Esophagus squamous epithelium (tissue), 5 donors: Measurements from ENCODE around the gene TRABD2B. TPM values are rescaled to one million over a fixed set of nuclear protein-coding genes. Genes with fewer than 3 reads are reported as not detected.

Experiments used
- DNase-seq: peaks from one replicate; lab custom pipeline; 2025; lab: John Stamatoyannopoulos, UW
- H3K27ac ChIP-seq, 4 donors: fragments of 200-600 bp; sonication (generic); one replicate each; pipeline ENCODE4 v1.5.1; 2016 to 2019; ENCODE audit warnings: mild to moderate bottlenecking in 1 of 4
- H3K27me3 ChIP-seq, 4 donors: fragments of 200-600 bp; sonication (generic); 1 replicate in 3 of 4; 2 replicates in 1 of 4; pipeline versions ENCODE4 v1.5.1 to v1.6.0; 2017 to 2021; ENCODE audit warnings: antibody characterized with exemption in 1 of 4
- H3K36me3 ChIP-seq, 3 donors: fragments of 200-600 bp; sonication (generic); one replicate each; pipeline ENCODE4 v1.5.1; 2016 to 2019
- H3K4me1 ChIP-seq, 3 donors: fragments of 200-600 bp; sonication (generic); one replicate each; pipeline ENCODE4 v1.5.1; 2017 to 2019
- H3K4me3 ChIP-seq, 4 donors: fragments of 200-600 bp; sonication (generic); 1 replicate in 3 of 4; 2 replicates in 1 of 4; pipeline ENCODE4 v1.5.1; 2016 to 2019; ENCODE audit warnings: mild to moderate bottlenecking in 2 of 4, moderate library complexity in 1 of 4
- H3K9me3 ChIP-seq, 3 donors: fragments of 200-600 bp; sonication (generic); one replicate each; pipeline ENCODE4 v1.5.1; 2016 to 2019
- CTCF ChIP-seq, 6 experiments: fragments of 450-650 bp in 4 of 6; fragments of 200-600 bp in 2 of 6; sonication (generic) in 2 of 6; IDR thresholded peaks; one replicate each; pipeline ENCODE4 v1.5.1; 2016 to 2019; ENCODE audit warnings: antibody characterized with exemption in 6 of 6, mild to moderate bottlenecking in 4 of 6, moderate library complexity in 4 of 6
- POLR2A ChIP-seq, 4 donors: fragments of 450-650 bp; IDR thresholded peaks; one replicate each; pipeline ENCODE4 v1.6.1; 2017; ENCODE audit warnings: antibody characterized with exemption in 4 of 4, mild to moderate bottlenecking in 4 of 4, moderate library complexity in 3 of 4
- WGBS, 2 donors: methylation state at CpG; one replicate each; pipeline ENCODE4 v1.1.5; 2018; 5-methylcytosine and 5-hydroxymethylcytosine counted together
- intact Hi-C: fragments of 100-400 bp; cut with DNase I; formaldehyde crosslinking; loops from one replicate; pipeline ENCODE4 v1.15.0; 2022
- total RNA-seq, 4 donors: library from RNA; depleted of rRNA; stranded (reverse); fragments of >200 nt; gene quantifications; one replicate each; pipeline ENCODE4 v1.1.0, GENCODE V29; 2016
- donor health status: DM: yes; HTN: yes; CAD: no.

Gene TRABD2B
- total RNA-seq, 4 donors from 2014 or later = 0.26 to 1.7 (median 0.50) TPM

DNA sequence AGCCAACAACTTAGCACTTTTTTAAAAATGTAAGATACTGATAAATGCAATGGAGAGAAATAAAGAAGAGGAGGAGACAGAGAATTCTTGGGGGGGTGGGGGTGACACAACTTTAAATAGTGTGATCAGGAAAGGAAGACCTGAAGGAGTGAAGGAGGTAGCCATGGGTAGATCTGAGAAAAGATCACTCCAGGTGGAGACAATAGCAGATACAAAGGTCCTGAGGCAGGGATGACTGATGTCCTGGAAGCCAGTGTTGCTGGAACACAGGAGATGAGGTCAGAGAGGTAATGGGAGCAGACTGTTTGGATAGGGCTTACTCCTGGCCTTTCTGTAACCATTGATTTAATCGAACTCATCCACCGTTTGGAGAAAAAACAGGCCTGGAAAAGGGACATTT, 24.6 kb upstream of the TRABD2B start:
- Histone ChIP-seq H3K27ac (no peak overlapping the region), H3K4me1 (peaks cover 16 to 59% (median 26%) of the 10 kb centered on the region in 3 donors), H3K27me3 (no peaks in the 10 kb centered on the region), H3K9me3 (no peaks in the 10 kb centered on the region), H3K36me3 (no peaks in the 10 kb centered on the region), H3K4me3 (no peak overlapping the region)
- no peak for DNase-seq
- WGBS, 2 donors = 53 to 56% methylated on average over 2 of the region's 2 CpGs
- intact Hi-C loops = no loop called here
- no peak for TF ChIP-seq CTCF (IDR thresholded peaks at IDR 0.05)

GRCh38 chr1:48019714-48020315, 22.6 kb upstream of the TRABD2B start:
- DNase-seq = no peak
- intact Hi-C loops = no loop called here

DNA sequence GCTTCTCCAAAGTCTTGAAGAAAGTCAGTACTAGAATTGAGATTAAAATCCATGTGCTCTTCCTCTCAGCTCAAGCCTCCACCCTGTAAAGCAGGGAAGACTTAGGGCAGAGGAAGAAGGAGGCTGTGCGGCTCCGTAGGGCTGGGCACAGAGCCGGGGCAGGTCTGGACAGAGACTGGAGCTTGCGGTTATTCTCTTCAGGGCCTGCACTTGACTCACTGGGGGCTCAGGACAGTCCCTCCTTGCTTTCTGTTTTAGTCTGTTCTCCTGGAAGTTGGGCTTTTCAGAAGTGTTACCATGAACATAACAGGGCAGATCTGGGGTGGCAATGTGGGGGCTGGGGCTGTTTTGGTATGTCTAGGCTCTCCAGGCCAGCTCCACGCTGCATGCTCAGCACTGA, 21.6 kb upstream of the TRABD2B start:
- Histone ChIP-seq H3K4me1 (peaks cover 16 to 40% (median 26%) of the 10 kb centered on the region in 3 donors), H3K27ac (peak overlapping the region; percentile 56 to 78 (median 70)), H3K4me3 (no peak overlapping the region), H3K36me3 (no peaks in the 10 kb centered on the region), H3K9me3 (no peaks in the 10 kb centered on the region), H3K27me3 (peaks cover 0 to 7% (median 0%) of the 10 kb centered on the region in 4 donors)
- DNase-seq = no peak
- 21 to 31% methylated on average over 4 of the region's 5 CpGs for WGBS, 2 donors
- TF ChIP-seq POLR2A (IDR thresholded peaks at IDR 0.05) = no peak
- no peak for TF ChIP-seq CTCF (IDR thresholded peaks at IDR 0.05)
- intact Hi-C loops = no loop called here

More at GRCh38 chr1:48019714-48020315, 22.6 kb upstream of the TRABD2B start:
- peak overlapping the region in 3 of 4 donors; percentile 65 to 78 (median 75) for H3K27ac ChIP-seq
- H3K4me1 ChIP-seq = peaks cover 16 to 42% (median 26%) of the 10 kb centered on the region in 3 donors
- H3K9me3 ChIP-seq = no peaks in the 10 kb centered on the region
- H3K4me3 ChIP-seq = no peak overlapping the region
- H3K36me3 ChIP-seq = no peaks in the 10 kb centered on the region
- TF ChIP-seq POLR2A (IDR thresholded peaks at IDR 0.05) (no peak), CTCF (IDR thresholded peaks at IDR 0.05) (no peak)
- 17 to 38% methylated on average over 4 to 5 of the region's 6 CpGs for WGBS, 2 donors
- H3K27me3 ChIP-seq = peaks cover 0 to 7% (median 0%) of the 10 kb centered on the region in 4 donors

DNA sequence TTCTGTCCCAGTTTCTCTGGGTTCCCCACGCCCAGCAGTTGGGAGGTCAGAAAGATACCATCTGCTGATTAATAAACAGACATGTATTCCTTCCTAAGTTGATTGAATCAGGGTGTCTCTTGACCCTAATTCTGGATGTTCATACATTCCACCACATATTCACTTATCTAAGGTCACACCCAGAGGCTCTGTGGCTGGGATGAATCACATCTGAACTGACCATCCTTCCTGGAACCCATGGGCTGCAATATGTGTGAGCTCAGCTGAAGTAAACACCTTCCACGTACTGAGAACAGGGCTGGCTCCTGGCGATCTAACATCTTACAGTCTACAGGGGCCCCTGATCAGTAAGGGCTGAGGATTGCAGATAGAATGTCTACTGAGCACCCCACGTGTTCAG, 20.5 kb upstream of the TRABD2B start:
- DNase-seq = no peak
- 54 to 74% methylated on average over 4 of the region's 4 CpGs for WGBS, 2 donors
- TF ChIP-seq CTCF (IDR thresholded peaks at IDR 0.05) = no peak
- no peak for TF ChIP-seq POLR2A (IDR thresholded peaks at IDR 0.05)
- Histone ChIP-seq H3K27ac (peak overlapping the region in 3 of 4 donors; percentile 26 to 78 (median 65)), H3K4me3 (no peak overlapping the region), H3K36me3 (no peaks in the 10 kb centered on the region), H3K27me3 (peaks cover 0 to 7% (median 0%) of the 10 kb centered on the region in 4 donors), H3K9me3 (no peaks in the 10 kb centered on the region), H3K4me1 (peaks cover 16 to 40% (median 26%) of the 10 kb centered on the region in 3 donors)
- intact Hi-C loops = no loop called here

- peaks cover 0 to 7% (median 0%) of the 10 kb centered on the region in 4 donors for H3K27me3 ChIP-seq
- DNase-seq = no peak
- H3K36me3 ChIP-seq = no peaks in the 10 kb centered on the region
- no peak for TF ChIP-seq POLR2A (IDR thresholded peaks at IDR 0.05)
- no peak for TF ChIP-seq CTCF (IDR thresholded peaks at IDR 0.05)
- H3K27ac ChIP-seq = peak overlapping the region in 2 of 4 donors; percentile 1 to 48
- H3K4me3 ChIP-seq = no peak overlapping the region
- H3K4me1 ChIP-seq = peaks cover 16 to 40% (median 26%) of the 10 kb centered on the region in 3 donors
- H3K9me3 ChIP-seq = no peaks in the 10 kb centered on the region
- intact Hi-C loops = no loop called here
- 77 to 86% methylated on average over 6 to 7 of the region's 7 CpGs for WGBS, 2 donors
Observed at GRCh38 chr1:48016515-48016914, 19.3 kb upstream of the TRABD2B start.
